Transverse colon (tissue), 4 donors: ENCODE results near the gene IMMP2L.
"Not testable (repeated sequence)": the region's sequence is repeated elsewhere in the genome, so short reads cannot be mapped to it uniquely, and the experiment has no call there.

Experiments
- EP300 ChIP-seq: sonication (generic); formaldehyde crosslinking; IDR thresholded peaks from one replicate; pipeline ENCODE4 v1.6.1; 2017; ENCODE audit warnings: antibody characterized with exemption, low read depth
- POLR2A ChIP-seq: fragments of 450-650 bp; IDR thresholded peaks from one replicate; pipeline ENCODE4 v1.6.1; 2016; ENCODE audit warnings: antibody characterized with exemption, mild to moderate bottlenecking, moderate library complexity
- POLR2AphosphoS5 ChIP-seq, 3 donors: sonication (generic); formaldehyde crosslinking; IDR thresholded peaks; one replicate each; pipeline ENCODE4 v1.6.1; 2016; ENCODE audit warnings: antibody characterized with exemption in 3 of 3
- TF ChIP-seq, protein P1 (sequence below), 5 experiments: fragments of 200-600 bp in 3 of 5; fragments of 450-650 bp in 2 of 5; sonication (generic) in 3 of 5; IDR thresholded peaks; 1 replicate in 2 of 5; 2 replicates in 3 of 5; pipeline ENCODE4 v1.5.1; 2016 to 2017; ENCODE audit warnings: antibody characterized with exemption in 5 of 5, inconsistent platforms in 3 of 5, mild to moderate bottlenecking in 2 of 5, moderate library complexity in 1 of 5

DNA sequence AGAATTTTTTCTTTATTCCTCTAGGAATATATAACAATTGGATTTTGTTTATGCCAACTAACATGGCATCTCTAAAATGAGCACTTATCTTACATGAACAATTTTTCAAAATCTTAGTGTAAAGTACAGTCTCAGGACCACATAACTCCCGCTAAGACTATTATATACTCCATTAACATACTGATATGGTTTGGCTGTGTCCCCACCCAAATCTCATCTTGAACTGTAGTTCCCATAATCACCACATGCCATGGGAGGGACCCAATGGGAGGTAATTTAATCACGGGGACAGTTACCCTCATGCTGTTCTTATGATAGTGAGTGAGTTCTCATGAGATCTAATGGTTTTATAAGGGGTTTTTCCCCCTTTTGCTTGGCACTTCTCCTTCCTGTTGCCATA, 291.5 kb downstream of the IMMP2L start:
- not testable (repeated sequence) for TF ChIP-seq EP300; POLR2A; POLR2AphosphoS5 (IDR thresholded peaks at IDR 0.05)
- TF ChIP-seq, protein P1, sequence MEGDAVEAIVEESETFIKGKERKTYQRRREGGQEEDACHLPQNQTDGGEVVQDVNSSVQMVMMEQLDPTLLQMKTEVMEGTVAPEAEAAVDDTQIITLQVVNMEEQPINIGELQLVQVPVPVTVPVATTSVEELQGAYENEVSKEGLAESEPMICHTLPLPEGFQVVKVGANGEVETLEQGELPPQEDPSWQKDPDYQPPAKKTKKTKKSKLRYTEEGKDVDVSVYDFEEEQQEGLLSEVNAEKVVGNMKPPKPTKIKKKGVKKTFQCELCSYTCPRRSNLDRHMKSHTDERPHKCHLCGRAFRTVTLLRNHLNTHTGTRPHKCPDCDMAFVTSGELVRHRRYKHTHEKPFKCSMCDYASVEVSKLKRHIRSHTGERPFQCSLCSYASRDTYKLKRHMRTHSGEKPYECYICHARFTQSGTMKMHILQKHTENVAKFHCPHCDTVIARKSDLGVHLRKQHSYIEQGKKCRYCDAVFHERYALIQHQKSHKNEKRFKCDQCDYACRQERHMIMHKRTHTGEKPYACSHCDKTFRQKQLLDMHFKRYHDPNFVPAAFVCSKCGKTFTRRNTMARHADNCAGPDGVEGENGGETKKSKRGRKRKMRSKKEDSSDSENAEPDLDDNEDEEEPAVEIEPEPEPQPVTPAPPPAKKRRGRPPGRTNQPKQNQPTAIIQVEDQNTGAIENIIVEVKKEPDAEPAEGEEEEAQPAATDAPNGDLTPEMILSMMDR (IDR thresholded peaks at IDR 0.05) = not testable (repeated sequence)
